ENCODE data around the gene RIPK1. TPM values are rescaled to one million over a fixed set of nuclear protein-coding genes. Genes with fewer than 3 reads are reported as not detected.

Gene RIPK1
- total RNA-seq, 3 donors from 2014 or later = 33.1 to 41.9 (median 35.8) TPM

DNA sequence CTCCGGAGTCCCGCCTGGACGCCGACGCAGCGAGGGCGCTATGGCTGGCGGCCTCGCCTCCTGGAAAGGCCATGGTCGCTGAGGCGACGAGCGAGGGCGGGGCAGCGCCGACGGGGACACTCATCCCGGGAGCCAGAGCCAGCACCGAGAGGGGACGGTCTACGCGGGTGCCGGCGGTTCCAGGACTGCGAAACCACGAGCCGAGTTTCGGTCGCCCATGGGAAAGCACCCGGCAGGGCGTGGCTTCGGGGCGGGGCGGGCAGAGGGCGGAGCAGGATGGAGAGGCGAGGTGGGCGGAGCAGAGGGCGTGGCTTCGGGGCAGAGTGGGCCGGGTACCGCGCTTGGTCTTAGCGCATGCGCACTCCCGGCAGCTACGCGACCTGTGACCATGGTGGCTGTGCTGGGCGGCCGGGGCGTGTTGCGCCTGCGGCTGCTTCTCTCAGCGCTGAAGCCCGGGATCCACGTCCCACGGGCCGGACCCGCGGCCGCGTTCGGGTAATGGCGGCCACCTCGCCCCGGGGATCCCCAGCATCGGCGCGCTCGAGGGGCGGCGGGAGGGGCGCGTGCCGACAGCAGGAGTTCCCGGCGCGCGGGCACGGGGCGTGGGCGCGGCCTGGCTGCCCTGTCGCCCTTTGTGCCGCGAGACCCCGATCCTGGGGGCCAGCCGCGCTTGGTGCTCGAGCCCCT is 50.2 kb downstream of the RIPK1 start, which contains the start of gene BPHL:
Gene BPHL, plus strand, starts transcription at position 359 of the 687 bp plus-strand sequence. Its CDS starts 30 bp downstream, at position 389.
- Histone ChIP-seq H3K4me1 (ENCODE audit: low read depth) (peaks cover 12% of the 10 kb centered on the region), H3K9me3 (no peaks in the 10 kb centered on the region), H3K36me3 (ENCODE audit: low read depth) (peaks cover under 1% of the 10 kb centered on the region), H3K4me3 (peak within 1 kb of the TSS; percentile 42)
- intact Hi-C loops (cut with DNase I, micrococcal nuclease) = no loop called here
- DNase-seq = peak; percentile 99 to 100 (median 99)
- TF ChIP-seq, protein P1, sequence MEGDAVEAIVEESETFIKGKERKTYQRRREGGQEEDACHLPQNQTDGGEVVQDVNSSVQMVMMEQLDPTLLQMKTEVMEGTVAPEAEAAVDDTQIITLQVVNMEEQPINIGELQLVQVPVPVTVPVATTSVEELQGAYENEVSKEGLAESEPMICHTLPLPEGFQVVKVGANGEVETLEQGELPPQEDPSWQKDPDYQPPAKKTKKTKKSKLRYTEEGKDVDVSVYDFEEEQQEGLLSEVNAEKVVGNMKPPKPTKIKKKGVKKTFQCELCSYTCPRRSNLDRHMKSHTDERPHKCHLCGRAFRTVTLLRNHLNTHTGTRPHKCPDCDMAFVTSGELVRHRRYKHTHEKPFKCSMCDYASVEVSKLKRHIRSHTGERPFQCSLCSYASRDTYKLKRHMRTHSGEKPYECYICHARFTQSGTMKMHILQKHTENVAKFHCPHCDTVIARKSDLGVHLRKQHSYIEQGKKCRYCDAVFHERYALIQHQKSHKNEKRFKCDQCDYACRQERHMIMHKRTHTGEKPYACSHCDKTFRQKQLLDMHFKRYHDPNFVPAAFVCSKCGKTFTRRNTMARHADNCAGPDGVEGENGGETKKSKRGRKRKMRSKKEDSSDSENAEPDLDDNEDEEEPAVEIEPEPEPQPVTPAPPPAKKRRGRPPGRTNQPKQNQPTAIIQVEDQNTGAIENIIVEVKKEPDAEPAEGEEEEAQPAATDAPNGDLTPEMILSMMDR (IDR thresholded peaks at IDR 0.05) = no peak
- peak; percentile 99 for ATAC-seq

GRCh38 chr6:3119040-3119723 is 50.9 kb downstream of the RIPK1 start:
- H3K4me3 ChIP-seq = peak overlapping the region; percentile 42
- peaks cover 12% of the 10 kb centered on the region for H3K4me1 ChIP-seq (ENCODE audit: low read depth)
- TF ChIP-seq, protein P1 (IDR thresholded peaks at IDR 0.05) = no peak
- DNase-seq (peak in 1 of 3 donors; percentile 54), ATAC-seq (peak; percentile 66)
- no peaks in the 10 kb centered on the region for H3K9me3 ChIP-seq
- intact Hi-C loops (cut with DNase I, micrococcal nuclease) = no loop called here
- H3K36me3 ChIP-seq (ENCODE audit: low read depth) = no peaks in the 10 kb centered on the region

- Histone ChIP-seq H3K36me3 (ENCODE audit: low read depth) (no peaks in the 10 kb centered on the region), H3K4me1 (ENCODE audit: low read depth) (peaks cover 12% of the 10 kb centered on the region), H3K4me3 (no peak overlapping the region), H3K9me3 (no peaks in the 10 kb centered on the region)
- intact Hi-C loops (cut with DNase I, micrococcal nuclease) = loop anchor here in 1 of 2 donors (10.0 kb wide), 1 partner anchor 134 kb away; the partner anchor contains the start of gene PSMG4
- DNase-seq = no peak
- TF ChIP-seq, protein P1 (IDR thresholded peaks at IDR 0.05) = no peak
- ATAC-seq = no peak
These were observed 52.4 kb downstream of the RIPK1 start for GRCh38 chr6:3120765-3121089.

DNA sequence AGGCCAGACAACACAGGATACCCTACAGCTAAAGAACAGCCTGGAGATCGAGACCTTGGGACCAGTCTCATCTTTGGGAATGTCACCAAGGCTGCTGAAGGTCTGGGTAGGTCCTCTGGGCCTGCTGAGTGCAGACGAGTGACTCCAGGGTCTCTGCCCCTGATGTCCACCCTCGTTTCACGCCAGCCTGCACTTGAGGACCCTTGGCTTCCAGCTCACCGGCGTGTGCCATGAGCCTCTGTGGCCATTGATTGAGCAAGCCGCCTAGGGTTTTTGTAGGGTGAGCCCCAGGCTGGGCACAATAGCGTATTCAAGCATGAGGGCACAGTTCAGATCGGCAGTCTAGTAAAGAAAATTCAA is 54.5 kb downstream of the RIPK1 start:
- no peak overlapping the region for H3K4me3 ChIP-seq
- H3K36me3 ChIP-seq (ENCODE audit: low read depth) = no peaks in the 10 kb centered on the region
- ATAC-seq (no peak), DNase-seq (no peak)
- H3K9me3 ChIP-seq = no peaks in the 10 kb centered on the region
- peaks cover 9% of the 10 kb centered on the region for H3K4me1 ChIP-seq (ENCODE audit: low read depth)
- intact Hi-C loops (cut with DNase I, micrococcal nuclease) = loop anchor here in 1 of 2 donors (10.0 kb wide), 1 partner anchor 132 kb away; the partner anchor contains the start of gene PSMG4
- TF ChIP-seq, protein P1 (IDR thresholded peaks at IDR 0.05) = no peak

GRCh38 chr6:3124667-3125066 is 56.4 kb downstream of the RIPK1 start:
- ATAC-seq (no peak), DNase-seq (no peak)
- H3K36me3 ChIP-seq (ENCODE audit: low read depth) = no peaks in the 10 kb centered on the region
- TF ChIP-seq, protein P1 (IDR thresholded peaks at IDR 0.05) = no peak
- H3K4me1 ChIP-seq (ENCODE audit: low read depth) = peaks cover under 1% of the 10 kb centered on the region
- intact Hi-C loops (cut with DNase I, micrococcal nuclease) = loop anchor here (5.0 to 10.0 kb wide), 2 partner anchors 128 to 130 kb away; partner anchors contain the start of gene PSMG4 (in 1 of the 2)
- no peaks in the 10 kb centered on the region for H3K9me3 ChIP-seq
- no peak overlapping the region for H3K4me3 ChIP-seq
